PFSK-1 (cell line): ENCODE measurements around the gene NEXN.

Source experiments
- FOXP2 ChIP-seq: optimal IDR thresholded peaks from 2 replicates; pipeline ENCODE3; 2011; ENCODE audit warnings: borderline replicate concordance, control low read depth, inconsistent platforms; ENCODE audit not compliant: insufficient read depth; ENCODE audit errors: extremely low read length, extremely low read depth
- POLR2AphosphoS5 ChIP-seq: IDR thresholded peaks from 2 replicates; pipeline ENCODE4 v1.6.1; 2012; ENCODE audit warnings: low read depth, mild to moderate bottlenecking, control low read depth, low read length, moderate library complexity
- REST ChIP-seq, 2 experiments: IDR thresholded peaks; 2 replicates each; pipeline versions ENCODE4 v1.6.1 to v1.8.0; 2011 to 2012; ENCODE audit warnings: low read depth in 2 of 2, low read length in 2 of 2, control low read depth in 1 of 2, inconsistent platforms in 1 of 2, mild to moderate bottlenecking in 1 of 2, moderate library complexity in 1 of 2; ENCODE audit not compliant: insufficient read depth in 1 of 2
- SIN3A ChIP-seq: IDR thresholded peaks from 2 replicates; pipeline ENCODE4 v1.6.1; 2012; ENCODE audit warnings: mild to moderate bottlenecking, low read length, moderate library complexity, borderline replicate concordance; ENCODE audit not compliant: insufficient read depth
- TAF1 ChIP-seq: IDR thresholded peaks from 2 replicates; pipeline ENCODE4 v1.6.1; 2012; ENCODE audit warnings: low read length, control low read depth, borderline replicate concordance; ENCODE audit not compliant: insufficient read depth

Gene NEXN

GRCh38 chr1:77978293-77978968 is 90.0 kb downstream of the NEXN start:
- no peak for TF ChIP-seq REST (IDR thresholded peaks at IDR 0.05; ENCODE audit: insufficient read depth in 1 of 2, low read depth in 2 of 2, low read length in 2 of 2)
- peak; percentile 36; the same call in 1 of the 2 replicates for TF ChIP-seq POLR2AphosphoS5

- TF ChIP-seq POLR2AphosphoS5 (peak; percentile 98), TAF1 (peak; percentile 92), SIN3A (peak; percentile 62; the same call in 1 of the 2 replicates), REST (IDR thresholded peaks at IDR 0.05; ENCODE audit: insufficient read depth in 1 of 2, low read depth in 2 of 2, low read length in 2 of 2) (peak in 1 of 2 experiments; percentile 6; a peak in 1 of 4 replicates), FOXP2 (peak; percentile 92)
Observed at GRCh38 chr1:77978969-77979876, 90.8 kb downstream of the NEXN start, which contains the start of gene FUBP1. TSS of gene FUBP1 (minus strand) at chr1:77979072. CDS start at chr1:77979004, 68 bp downstream.

GRCh38 chr1:77983997-77984355 is 95.6 kb downstream of the NEXN start:
- no peak for TF ChIP-seq SIN3A
- no peak for TF ChIP-seq POLR2AphosphoS5
- TF ChIP-seq TAF1 = no peak
- TF ChIP-seq FOXP2 = no peak
- no peak for TF ChIP-seq REST (IDR thresholded peaks at IDR 0.05; ENCODE audit: insufficient read depth in 1 of 2, low read depth in 2 of 2, low read length in 2 of 2)

DNA sequence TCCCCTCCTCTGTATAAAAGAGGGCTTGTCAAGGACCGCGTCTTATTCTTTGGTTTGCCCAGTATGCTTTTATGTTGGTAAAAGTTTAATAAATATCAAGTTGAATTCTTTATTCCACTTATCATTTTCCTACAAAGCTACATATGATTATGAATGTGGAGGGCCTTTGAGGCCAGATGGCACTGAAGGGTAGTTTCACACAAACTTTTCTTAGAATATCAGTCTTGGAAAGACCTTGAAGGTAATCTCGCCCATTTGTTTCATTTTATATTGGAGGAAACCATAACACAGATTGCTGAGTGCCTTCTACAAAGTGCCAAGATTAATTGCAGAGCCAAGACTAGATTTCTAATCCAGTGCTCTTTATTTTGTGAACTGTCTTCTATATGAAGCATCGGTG is 96.2 kb downstream of the NEXN start:
- TF ChIP-seq SIN3A = no peak
- TF ChIP-seq POLR2AphosphoS5 = no peak
- no peak for TF ChIP-seq REST (IDR thresholded peaks at IDR 0.05; ENCODE audit: insufficient read depth in 1 of 2, low read depth in 2 of 2, low read length in 2 of 2)
- no peak for TF ChIP-seq TAF1
- TF ChIP-seq FOXP2 = no peak
